Glomerular visceral epithelial cell (primary cell): ENCODE results near the gene CFAP91.
"Not testable (repeated sequence)": the region's sequence is repeated elsewhere in the genome, so short reads cannot be mapped to it uniquely, and the experiment has no call there.

Source experiments
- DNase-seq: peaks from one replicate; pipeline ENCODE4 v3.0.0-alpha.2; 2016; ENCODE audit errors: extremely low spot score

Gene CFAP91

DNA sequence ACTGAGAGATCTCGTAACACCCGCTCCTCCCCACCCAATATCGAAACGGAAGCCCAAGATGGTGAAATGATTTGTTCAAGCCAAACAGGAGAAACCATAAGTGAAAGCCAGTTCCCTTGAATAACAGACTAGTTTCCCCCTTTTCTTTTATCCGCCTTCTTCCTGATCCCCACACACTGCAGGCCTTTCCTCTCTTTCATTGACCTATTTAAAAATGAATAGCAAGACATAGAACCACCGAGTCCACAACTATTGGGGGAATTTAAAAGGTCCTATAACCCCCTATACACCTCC, 25.2 kb upstream of the CFAP91 start:
- no peak for DNase-seq

DNA sequence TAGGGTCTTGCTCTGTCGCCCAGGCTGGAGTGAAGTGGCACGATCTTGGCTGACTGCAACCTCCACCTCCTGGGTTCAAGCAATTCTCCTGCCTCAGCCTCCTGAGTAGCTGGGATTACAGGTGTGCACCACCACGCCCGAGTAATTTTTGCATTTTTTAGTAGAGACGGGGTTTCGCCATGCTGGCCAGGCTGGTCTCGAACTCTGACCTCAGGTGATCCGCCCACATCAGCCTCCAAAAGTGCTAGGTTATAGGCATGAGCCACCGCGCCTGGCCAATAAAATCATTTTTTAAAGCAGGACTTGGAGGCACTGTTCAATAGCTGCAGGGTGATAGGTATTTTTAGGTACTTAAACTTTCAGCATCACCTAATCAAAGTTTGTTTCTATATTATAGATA, 24.6 kb upstream of the CFAP91 start:
- DNase-seq, result not testable (repeated sequence)

DNA sequence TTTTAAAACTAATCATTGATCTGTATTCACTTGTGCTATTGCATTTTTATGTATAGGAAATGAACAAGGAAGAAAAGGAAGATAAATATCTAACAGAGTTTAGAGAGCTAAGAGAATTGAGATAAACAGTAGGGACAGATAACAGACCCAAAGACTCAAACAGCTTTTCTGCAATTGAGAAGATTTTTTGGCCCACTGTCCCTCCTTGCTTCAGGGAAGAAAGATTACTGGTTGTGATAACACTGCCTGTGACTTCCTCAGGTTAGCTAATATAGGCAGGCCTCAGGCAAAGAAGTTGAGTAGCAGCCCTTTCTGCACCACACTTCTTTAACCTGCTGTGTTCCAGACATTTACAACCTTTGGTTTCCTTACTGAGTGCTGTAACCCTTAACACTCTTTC, 22.9 kb upstream of the CFAP91 start:
- DNase-seq, result no peak

DNA sequence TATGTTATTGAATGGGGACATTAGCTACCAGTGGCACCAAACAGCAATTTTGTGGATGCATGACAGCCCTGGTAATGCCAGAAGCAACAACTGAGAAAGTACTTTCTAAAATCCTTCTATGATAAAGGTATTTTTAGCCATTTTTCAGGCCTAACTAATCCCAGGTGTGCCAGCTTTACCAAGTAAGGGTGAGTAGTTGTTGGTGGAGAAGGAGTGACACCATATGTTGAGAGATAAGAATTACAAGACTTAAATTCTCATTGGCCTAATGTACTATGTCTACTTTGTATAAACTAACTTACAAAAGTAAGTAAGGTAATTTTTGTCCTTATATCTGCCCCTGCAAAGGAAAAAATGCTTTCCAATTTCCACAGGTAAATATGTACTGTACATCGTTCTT, 21.5 kb upstream of the CFAP91 start:
- DNase-seq, result peak; percentile 48

DNA sequence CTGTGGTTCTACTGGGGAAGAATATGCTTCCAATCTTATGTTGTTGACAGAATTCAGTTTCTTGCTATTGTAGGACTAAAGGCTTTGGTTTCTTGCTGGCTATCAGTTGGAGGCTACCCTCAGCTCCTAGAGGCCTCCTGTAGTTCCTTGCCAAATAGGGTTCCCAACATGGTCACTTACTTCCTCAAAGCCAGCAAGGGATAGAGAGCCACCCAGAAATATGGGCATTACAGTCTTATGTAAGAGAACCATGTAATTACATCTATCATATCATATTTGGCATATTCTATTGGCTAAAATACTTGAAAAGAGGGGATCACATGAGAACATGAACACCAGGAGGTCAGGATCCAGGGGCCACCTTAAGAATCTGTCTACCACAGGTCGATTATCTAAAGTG, 19.4 kb upstream of the CFAP91 start:
- DNase-seq, result no peak

DNA sequence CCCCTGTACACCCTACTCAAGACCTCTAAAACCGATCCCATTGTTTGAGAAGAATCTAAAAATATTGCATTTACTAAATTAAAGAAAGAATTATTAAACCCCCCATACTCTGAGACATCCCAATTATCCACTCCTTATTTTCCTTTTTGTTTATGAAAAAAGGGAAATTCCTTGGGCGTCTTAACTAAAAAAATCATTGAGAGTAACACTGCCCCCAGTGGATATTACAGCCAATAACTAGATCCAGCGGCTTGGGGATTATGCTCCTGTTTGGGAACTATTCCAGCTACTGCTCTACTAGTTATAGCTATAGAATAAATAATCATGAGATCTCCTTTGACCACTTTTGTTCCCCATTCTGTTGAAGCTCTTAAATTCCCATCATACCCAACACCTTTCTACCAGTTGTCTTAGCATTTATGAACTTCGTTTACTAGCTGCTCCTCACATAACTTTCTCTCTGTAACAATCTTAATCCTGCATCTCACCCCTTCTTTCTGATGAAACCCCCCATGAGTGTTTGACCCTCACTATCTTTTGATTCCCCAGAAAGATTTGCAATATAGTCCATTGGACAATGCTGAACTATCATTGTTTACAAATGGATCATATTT, 12.7 kb upstream of the CFAP91 start:
- DNase-seq, result no peak

GRCh38 chr3:119695480-119695879, 7.3 kb upstream of the CFAP91 start:
- no peak for DNase-seq

GRCh38 chr3:119697394-119697793, 5.4 kb upstream of the CFAP91 start:
- no peak for DNase-seq

DNA sequence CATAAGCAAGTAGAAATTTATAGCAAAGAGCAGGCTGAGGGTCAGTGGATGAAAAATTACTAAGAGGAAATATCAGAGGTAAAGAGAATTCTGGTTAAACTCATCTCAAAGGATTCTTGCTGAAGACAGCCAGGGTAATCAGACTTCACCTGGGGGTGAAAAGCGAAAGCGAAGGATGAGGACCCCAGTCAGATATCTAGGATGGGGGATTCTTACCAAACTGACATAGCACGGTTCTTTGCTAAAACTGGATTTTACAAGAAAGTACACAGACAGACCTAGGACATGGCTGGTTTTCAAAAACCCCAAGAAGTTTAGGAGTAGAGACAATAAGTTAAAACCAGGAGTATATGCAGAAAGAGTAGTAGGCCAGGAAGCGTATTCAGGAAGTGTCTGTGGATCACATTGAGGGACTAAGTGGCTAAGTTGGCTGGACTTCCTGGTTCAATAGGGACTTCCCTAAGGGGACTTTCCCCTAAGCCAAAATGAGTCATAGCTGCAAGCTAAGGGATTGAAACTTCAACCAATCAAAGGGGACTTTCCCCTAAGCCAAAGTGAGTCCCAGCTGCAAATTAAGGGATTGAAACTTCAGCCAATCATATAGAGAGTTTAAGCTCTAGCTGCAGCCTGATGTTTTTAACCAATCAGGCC, 2.4 kb upstream of the CFAP91 start:
- DNase-seq, result peak; percentile 61

GRCh38 chr3:119700920-119701734, 1.7 kb upstream of the CFAP91 start:
- no peak for DNase-seq

- DNase-seq, result no peak
Measured at GRCh38 chr3:119703820-119704531, 1.2 kb downstream of the CFAP91 start.

DNA sequence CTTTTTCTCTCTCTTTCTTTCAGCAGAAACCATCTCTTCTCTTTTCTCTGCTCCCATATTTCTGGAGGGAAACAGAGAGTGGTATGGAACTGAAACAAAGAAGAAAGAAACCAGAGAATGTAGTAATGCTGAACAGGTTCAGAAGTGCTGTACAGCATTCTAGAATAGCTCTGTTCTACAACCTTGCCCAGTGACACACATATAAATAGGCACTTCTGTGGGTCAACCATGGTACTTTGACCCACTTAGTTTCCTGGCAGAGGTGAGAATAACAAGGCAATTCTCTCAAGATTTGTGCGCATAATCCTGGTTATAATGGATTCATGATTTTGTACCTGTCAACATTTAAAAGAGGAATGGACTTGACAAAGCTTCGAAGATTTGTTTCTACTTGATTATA, 12.3 kb downstream of the CFAP91 start:
- DNase-seq, result no peak

DNA sequence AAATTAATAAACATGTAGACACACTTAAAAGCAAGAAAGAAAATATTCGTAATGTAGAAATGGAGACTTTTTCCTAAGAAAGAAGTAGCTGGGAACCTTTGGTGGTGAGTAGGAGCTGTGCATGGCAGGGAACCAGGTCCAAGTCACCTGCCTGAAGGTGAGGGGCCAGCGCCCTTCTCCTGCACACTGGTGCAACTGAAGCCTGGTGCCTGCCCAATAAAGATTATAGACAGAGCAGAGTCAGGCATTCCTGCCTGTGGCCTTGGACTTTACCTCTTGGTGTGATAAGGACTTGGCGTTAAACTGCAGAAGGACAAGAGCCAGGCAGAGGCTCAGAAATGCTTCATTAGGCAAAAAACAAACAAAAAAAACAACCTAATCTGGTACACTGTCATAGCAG, 14.2 kb downstream of the CFAP91 start:
- no peak for DNase-seq

DNA sequence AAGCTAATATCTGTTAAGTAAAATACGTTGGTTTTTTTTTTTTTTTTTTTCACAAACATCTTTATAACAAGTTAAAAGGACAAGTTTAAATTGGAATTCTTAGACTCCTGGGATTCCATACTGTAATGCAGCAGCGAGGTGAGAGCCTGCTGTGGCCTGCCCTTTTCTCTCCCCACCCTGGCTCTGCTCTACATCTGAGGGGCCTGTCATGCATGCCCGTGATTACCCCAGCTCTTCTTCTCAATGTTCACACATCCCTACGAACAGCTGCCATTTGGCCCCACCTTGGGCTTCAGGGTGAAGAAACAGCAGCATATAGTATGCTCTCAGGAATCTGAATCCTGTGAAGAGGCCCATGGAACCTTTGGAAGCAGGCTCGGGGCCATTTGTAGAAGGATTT, 14.7 kb downstream of the CFAP91 start:
- DNase-seq, result no peak

DNA sequence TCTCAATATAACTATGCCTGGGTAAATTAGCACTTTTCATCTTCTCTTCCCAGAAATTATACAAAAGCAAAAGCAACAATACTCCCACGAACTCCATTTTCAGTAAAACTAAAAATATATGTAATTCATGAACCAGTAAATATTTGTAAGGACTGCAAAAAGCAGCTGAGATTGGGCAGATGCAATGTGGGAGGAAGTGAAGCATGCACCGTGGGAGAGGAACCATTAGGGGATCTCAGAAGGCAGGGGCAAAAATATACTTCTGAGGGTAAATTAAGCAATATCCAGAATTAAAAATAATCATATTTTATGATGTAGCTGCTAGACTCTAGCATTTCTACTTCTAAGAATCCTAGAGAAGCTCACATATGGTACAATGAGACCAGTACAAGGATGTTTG, 20.2 kb downstream of the CFAP91 start:
- no peak for DNase-seq

- DNase-seq, result no peak
Measured at GRCh38 chr3:119726909-119727308, 24.1 kb downstream of the CFAP91 start.

GRCh38 chr3:119729996-119730395, 27.2 kb downstream of the CFAP91 start:
- no peak for DNase-seq

DNA sequence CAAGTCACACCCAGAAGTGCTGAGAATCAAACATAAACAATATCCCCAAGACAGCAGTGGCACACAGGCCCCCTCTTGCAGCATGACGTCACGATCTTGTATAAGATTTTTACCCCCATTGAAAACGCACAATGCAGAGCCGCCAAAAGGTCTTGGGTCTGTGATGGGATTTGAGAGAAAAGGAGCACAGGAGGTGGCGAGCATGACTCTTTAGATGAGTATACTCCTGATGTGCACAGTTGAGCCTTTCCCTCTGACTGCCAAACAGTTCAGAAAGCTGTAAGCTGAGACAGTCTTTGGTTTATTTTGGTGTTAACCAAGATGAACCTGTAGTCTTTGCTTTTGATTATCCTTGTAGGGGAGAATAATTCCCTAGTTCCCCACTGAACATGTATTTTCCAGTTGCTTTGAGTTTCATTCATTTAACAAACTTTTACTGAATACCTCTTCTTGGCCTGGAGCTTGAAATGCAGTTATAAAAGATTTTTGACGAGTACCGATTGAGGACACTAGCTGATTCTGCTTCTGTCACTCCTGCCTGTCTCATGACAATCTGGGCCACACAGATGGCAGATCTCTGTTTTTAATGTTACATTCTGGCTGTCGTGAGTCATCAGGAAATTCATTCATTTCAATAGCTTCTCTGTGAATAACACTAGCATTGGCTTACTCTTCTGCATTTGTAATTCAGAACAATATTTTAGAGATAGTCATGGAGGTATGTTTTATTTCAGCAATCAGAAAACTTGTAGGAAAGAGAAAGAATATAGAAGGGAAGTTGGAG, 28.9 kb downstream of the CFAP91 start:
- DNase-seq, result peak; percentile 3

DNA sequence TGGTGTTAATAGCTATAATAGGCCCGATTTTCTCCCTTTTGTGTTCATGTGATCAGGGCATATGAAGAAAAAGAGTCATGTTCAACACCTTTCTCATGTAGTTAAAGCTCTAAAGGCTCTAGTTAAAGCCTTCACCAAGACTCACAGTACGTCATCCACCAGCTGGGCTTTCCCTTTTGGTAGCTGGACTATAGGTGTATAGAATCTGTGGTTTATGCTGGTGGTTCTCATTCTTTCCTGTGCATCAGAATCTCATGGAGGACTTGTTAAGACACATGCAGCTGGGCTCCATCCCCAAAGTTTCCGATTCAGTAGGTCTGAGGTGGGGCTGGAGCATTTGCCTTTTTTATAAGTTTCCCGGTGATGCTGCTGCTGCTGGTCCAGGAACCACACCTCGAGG, 31.0 kb downstream of the CFAP91 start:
- no peak for DNase-seq

DNA sequence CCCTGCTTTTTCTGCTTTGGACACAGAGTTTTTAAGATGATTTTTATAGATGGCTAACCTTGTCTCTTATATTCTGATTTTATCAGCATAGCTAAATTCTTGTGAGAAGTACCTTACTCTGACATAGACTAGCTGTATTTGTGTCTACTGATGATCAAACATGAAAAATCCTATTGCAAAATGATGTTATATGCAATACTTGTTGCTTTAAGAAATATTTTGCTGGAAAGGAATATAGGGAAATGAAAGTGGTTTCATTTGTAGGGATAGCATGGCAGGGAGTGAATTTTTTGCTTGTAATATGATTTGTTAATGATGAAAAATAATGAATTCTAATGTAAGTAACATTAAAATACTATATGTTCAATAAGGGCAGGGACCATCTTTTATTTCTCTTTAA, 35.9 kb downstream of the CFAP91 start:
- DNase-seq, result no peak

DNA sequence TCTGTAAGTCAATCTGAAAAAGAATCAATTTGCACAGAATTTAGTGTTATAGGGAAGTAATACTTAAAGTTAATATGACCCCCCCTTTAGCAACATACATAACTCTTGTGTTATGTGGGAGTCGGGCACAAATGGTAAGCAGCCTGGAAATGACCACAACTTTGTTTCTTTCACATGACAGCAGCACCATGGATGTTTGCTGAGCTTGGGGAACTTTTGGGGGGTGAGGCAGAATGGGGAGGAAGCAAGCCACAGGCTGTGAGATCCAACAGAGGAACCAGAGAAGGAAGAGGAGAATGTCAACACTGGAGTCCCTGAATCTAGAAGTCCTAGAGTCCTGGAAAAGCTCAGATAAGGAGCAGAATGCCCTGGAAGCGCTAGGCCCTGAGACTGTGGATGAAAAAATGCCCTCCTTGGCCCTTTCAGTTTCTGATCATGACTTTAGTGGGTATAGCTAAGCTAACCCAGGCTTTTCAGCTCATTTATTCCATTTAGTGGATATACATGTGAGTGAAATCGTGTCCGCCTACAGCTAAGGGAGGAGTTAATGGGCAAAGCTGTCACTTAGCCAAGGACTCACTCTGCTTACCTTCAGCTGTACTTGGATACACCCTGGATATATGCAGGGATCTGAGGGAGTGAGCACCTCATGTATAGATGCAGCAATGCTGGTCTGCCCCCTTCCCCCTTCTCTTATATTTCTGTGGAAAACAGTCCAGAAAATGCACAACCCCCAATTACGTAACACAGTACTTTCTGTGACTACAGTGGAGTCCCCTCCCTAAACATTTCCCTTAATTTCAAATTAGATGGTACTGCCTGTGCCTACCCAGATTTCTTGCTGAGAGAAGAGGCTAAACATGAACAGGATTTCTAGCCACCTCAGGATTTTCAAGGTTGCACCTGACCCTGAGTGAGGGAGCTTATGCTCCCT, 39.1 kb downstream of the CFAP91 start:
- DNase-seq, result no peak
